Skeletal muscle tissue (tissue), 4 donors: Measurements from ENCODE around the gene OR10W1. TPM values are rescaled to one million over a fixed set of nuclear protein-coding genes. Genes with fewer than 3 reads are reported as not detected.

ENCODE experiments used
- H3K27ac ChIP-seq: one replicate; pipeline ENCODE4 v1.7.0; 2013; ENCODE audit warnings: mild to moderate bottlenecking, low read depth, low read length, inconsistent platforms
- H3K27me3 ChIP-seq, 3 donors: one replicate each; pipeline ENCODE4 v1.7.0; 2013; ENCODE audit warnings: low read length in 3 of 3; ENCODE audit not compliant: control insufficient read depth in 3 of 3, insufficient read depth in 3 of 3
- H3K36me3 ChIP-seq, 3 donors: one replicate each; pipeline ENCODE4 v1.7.0; 2013; ENCODE audit warnings: low read length in 3 of 3; ENCODE audit not compliant: control insufficient read depth in 3 of 3, insufficient read depth in 3 of 3
- H3K4me1 ChIP-seq, 3 donors: one replicate each; pipeline ENCODE4 v1.7.0; 2013; ENCODE audit warnings: low read length in 3 of 3, mild to moderate bottlenecking in 3 of 3; ENCODE audit not compliant: control insufficient read depth in 3 of 3, insufficient read depth in 3 of 3
- H3K4me3 ChIP-seq, 3 donors: one replicate each; pipeline ENCODE4 v1.7.0; 2013; ENCODE audit warnings: low read length in 3 of 3
- H3K9ac ChIP-seq, 3 donors: one replicate each; pipeline ENCODE4 v1.7.0; 2013; ENCODE audit warnings: low read length in 3 of 3, mild to moderate bottlenecking in 3 of 3, moderate library complexity in 2 of 3, low read depth in 1 of 3
- H3K9me3 ChIP-seq, 3 donors: one replicate each; pipeline ENCODE4 v1.7.0; 2013; ENCODE audit warnings: low read length in 3 of 3; ENCODE audit not compliant: control insufficient read depth in 3 of 3
- total RNA-seq: library from RNA; depleted of rRNA; stranded (reverse); fragments of >200 nt; gene quantifications from one replicate; pipeline ENCODE4 v1.2.3, GENCODE V29; 2014
- donor health status: Osteomylitis.

OR10W1 gene, protein sequence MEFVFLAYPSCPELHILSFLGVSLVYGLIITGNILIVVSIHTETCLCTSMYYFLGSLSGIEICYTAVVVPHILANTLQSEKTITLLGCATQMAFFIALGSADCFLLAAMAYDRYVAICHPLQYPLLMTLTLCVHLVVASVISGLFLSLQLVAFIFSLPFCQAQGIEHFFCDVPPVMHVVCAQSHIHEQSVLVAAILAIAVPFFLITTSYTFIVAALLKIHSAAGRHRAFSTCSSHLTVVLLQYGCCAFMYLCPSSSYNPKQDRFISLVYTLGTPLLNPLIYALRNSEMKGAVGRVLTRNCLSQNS
- not detected for total RNA-seq

DNA sequence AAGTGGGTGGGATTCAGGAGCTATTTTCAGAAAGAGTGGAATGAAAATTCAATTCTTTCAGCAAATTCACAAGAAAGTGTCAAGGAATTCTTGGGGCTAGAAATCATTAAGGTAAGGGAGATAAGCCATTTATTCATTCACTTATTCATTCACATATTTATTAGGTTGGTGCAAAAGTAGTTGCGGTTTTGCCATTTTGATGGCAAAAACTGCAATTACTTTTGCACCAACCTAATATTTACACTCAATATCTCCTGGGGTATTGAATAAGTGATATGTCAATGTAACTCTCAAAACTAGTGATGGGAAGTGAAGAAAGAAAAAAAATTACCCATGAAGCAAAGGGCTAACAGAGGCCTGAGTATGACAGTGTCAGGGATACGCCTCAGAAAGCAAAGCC, at the start of gene OR10W1:
Gene OR10W1 (minus strand): TSS at position 119 of the 400 bp plus-strand sequence. CDS start 402 bp downstream, outside the sequence.
- H3K27ac ChIP-seq, result no peak within 1 kb of the TSS
- no peaks in the 10 kb centered on the region for H3K27me3 ChIP-seq
- H3K9me3 ChIP-seq, result no peaks in the 10 kb centered on the region
- H3K9ac ChIP-seq, result no peak within 1 kb of the TSS
- H3K36me3 ChIP-seq, result no peaks in the 10 kb centered on the region
- H3K4me3 ChIP-seq, result no peak within 1 kb of the TSS
- H3K4me1 ChIP-seq, result no peaks in the 10 kb centered on the region

DNA sequence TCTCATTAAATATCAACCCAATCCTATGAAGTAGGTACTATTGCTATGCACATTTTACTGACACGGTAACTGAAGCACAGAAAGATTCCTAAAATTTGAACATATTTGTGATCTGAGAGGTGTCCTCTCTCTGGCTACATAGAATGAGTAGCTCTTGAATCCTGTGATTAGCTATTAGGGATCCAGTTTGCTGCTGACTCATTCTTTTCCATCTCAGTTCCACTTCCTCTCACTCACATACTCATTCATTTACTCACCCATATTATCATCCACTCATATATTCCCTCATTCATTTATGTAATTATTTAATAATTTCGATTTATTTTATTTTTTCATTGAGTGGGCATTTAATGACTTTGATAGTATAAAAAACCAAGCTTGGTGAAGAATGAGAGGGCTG, 48.1 kb upstream of the OR10W1 start:
- Histone ChIP-seq H3K27me3 (no peaks in the 10 kb centered on the region), H3K4me1 (no peaks in the 10 kb centered on the region), H3K36me3 (no peaks in the 10 kb centered on the region), H3K9me3 (no peaks in the 10 kb centered on the region), H3K9ac (no peak overlapping the region), H3K27ac (no peak overlapping the region), H3K4me3 (no peak overlapping the region)

DNA sequence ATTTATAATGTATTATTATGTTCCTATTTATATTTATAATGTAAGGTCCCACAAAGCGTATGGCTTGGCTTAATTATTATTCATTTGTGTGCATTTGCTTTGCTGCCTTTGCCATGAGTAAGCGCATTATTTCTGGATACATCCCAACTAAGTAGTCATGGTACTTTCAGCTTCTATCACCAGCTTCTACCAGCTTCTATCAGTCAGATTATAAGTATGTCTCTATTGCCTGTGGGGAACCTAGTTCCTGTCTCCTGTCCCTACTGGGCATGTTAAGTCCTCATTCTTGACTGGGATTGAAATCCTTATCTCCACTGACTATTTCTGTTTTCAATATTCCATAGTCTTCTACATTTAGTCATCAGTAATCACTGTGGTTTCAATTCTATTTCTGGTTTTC, 33.5 kb upstream of the OR10W1 start:
- Histone ChIP-seq H3K4me1 (no peaks in the 10 kb centered on the region), H3K27me3 (no peaks in the 10 kb centered on the region), H3K9ac (no peak overlapping the region), H3K9me3 (no peaks in the 10 kb centered on the region), H3K27ac (no peak overlapping the region), H3K4me3 (no peak overlapping the region), H3K36me3 (no peaks in the 10 kb centered on the region)

DNA sequence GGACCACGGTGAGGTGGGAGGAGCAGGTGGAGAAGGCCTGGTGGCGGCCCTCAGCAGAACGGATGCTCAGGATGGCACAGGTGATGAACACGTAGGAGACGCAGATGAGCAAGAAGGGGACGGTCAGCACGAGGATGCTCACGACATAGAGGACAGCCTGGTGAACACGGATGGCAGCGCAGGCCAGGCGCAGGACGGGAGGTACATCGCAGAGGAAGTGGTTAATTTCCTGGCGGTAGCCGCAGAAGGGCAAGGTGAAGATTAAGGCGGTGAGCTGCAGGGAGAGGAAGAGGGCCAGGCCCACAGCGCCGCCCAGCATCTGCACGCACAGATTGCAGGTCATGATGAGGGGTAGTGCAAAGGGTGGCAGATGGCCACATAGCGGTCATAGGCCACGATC, 24.0 kb upstream of the OR10W1 start:
- no peaks in the 10 kb centered on the region for H3K4me1 ChIP-seq
- H3K36me3 ChIP-seq, result no peaks in the 10 kb centered on the region
- peaks cover 0 to 2% (median 0%) of the 10 kb centered on the region in 3 donors for H3K9me3 ChIP-seq
- no peak overlapping the region for H3K9ac ChIP-seq
- no peak overlapping the region for H3K4me3 ChIP-seq
- no peak overlapping the region for H3K27ac ChIP-seq
- no peaks in the 10 kb centered on the region for H3K27me3 ChIP-seq

DNA sequence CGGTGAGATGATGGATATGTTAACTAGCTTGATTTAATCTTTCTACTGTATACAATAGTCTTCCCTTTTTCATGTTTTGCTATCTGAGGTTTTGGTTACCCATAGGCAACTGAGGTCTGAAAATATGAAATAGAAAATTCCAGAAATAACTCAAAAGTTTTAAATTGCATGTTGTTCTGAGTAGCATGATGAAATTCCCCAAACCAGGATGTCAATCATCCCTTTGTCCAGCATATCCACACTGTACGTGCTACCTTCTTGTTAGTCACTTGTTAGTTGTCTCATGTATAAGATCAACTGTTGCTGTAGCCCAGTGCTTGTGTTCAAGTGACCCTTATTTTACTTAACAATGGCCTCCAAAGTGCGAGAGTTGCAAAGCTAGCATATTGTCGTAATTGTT, 21.2 kb upstream of the OR10W1 start:
- no peak overlapping the region for H3K27ac ChIP-seq
- no peaks in the 10 kb centered on the region for H3K4me1 ChIP-seq
- H3K27me3 ChIP-seq, result no peaks in the 10 kb centered on the region
- no peak overlapping the region for H3K4me3 ChIP-seq
- no peaks in the 10 kb centered on the region for H3K36me3 ChIP-seq
- peaks cover 0 to 2% (median 0%) of the 10 kb centered on the region in 3 donors for H3K9me3 ChIP-seq
- no peak overlapping the region for H3K9ac ChIP-seq

DNA sequence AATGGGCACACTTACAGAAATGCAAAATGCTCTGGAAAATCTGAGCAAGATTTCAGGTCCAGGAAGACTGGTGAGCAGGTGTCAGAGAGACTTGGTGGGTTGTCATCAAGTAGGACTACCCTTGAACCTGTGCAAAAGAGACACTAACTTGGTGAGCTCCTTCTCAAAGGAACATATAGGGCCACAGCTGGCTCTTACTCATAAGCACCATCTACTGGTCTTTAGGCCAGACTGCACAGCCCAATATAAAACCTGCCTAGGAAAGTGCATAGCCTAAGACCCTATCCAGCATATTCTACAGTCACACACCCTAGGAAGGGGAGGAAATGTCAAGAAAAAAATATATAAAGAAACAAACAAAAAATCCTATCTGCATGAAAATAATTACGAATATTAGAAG, 18.2 kb upstream of the OR10W1 start:
- H3K9ac ChIP-seq, result no peak overlapping the region
- H3K27ac ChIP-seq, result no peak overlapping the region
- H3K4me3 ChIP-seq, result no peak overlapping the region
- peaks cover 0 to 4% (median 0%) of the 10 kb centered on the region in 3 donors for H3K9me3 ChIP-seq
- H3K36me3 ChIP-seq, result no peaks in the 10 kb centered on the region
- H3K4me1 ChIP-seq, result no peaks in the 10 kb centered on the region
- no peaks in the 10 kb centered on the region for H3K27me3 ChIP-seq

DNA sequence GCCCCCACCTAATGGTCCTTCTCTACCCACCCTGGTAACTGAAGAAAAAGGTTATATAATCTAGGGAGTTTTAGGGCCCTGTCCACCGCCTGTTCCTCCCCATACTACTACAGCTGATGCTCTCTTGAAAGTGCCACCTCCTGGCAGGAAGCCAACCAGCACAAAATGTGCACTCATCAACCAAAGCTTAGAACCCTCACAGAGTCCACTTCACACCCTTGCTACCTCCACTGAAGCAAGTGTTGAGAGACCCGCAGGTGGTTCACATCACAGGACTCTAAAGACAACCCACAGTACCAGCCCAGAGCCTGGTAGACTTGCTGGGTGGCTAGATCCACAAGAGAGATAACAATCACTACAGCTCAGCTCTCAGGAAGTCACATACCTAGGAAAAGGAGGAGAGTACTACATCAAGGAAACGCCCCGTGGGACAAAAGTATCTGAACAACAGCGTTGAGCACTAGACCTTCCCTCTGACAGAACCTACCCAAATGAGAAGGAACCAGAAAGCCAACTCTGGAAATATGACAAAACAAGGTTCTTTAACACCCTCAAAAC, 17.5 kb upstream of the OR10W1 start:
- peaks cover 0 to 4% (median 0%) of the 10 kb centered on the region in 3 donors for H3K9me3 ChIP-seq
- H3K4me3 ChIP-seq, result no peak overlapping the region
- H3K27ac ChIP-seq, result no peak overlapping the region
- H3K36me3 ChIP-seq, result no peaks in the 10 kb centered on the region
- no peaks in the 10 kb centered on the region for H3K4me1 ChIP-seq
- H3K27me3 ChIP-seq, result no peaks in the 10 kb centered on the region
- no peak overlapping the region for H3K9ac ChIP-seq

DNA sequence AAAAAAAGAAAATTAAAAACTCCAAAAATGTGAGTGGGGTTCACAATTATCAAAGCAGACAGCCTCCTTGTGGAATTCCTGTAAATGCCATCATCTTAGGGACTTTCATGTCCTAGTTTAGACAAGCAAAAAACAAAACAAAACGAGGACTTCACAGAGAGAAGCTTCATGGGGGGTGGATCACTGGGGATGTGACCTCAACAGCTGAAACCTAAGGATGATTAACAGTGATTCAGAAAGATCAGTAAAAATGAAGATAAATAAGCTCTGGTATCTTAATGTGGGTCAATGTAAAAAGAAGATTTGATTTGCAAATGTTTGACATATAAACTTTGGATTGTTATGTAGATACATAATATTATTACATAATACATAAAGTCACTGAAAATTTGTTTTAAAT, 8.1 kb upstream of the OR10W1 start:
- H3K27me3 ChIP-seq, result no peaks in the 10 kb centered on the region

DNA sequence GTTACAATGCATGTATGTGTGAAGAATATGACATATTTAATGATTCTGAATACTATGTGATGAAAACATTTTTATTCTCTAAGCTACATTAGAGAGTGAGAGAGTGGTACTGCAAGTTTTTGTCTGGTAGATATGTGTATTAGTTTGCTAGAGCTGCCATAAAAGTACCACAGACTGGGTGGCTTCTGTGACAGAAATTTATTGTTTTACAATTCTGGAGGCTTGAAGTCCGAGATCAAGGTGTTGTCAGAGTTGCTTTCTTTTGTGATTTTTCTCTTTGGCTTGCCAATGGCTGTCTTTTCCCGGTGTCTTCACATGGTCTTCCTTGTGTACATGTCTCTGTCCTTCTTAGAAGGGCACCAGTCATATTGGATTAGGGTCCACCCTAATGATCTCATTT, 6.9 kb upstream of the OR10W1 start:
- no peak overlapping the region for H3K27ac ChIP-seq

More for the DNA sequence above, 8.1 kb upstream of the OR10W1 start:
- Histone ChIP-seq H3K4me1 (no peaks in the 10 kb centered on the region), H3K27ac (no peak overlapping the region), H3K9me3 (peaks cover 0 to 2% (median 0%) of the 10 kb centered on the region in 3 donors), H3K4me3 (no peak overlapping the region), H3K9ac (no peak overlapping the region), H3K36me3 (no peaks in the 10 kb centered on the region)

DNA sequence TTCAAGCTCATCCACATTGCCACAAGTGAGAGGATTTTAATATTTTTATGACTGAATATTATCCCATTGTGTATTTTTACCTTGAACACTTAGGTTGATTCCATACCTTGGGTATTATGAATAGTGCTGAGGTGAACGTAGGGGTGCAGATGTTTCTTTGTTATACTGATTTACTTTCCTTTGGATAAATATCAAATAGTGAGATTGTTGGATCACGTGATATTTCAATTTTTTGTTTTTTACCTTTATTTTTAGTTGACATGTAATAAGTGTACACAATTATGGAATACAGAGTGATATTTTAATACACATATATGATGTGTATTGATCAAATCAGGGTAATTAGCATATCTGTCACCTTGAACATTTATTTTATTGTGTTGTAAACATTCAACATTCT, 8.1 kb downstream of the OR10W1 start:
- H3K4me1 ChIP-seq, result no peaks in the 10 kb centered on the region
- H3K4me3 ChIP-seq, result no peak overlapping the region
- no peaks in the 10 kb centered on the region for H3K9me3 ChIP-seq
- H3K9ac ChIP-seq, result no peak overlapping the region
- no peak overlapping the region for H3K27ac ChIP-seq
- H3K27me3 ChIP-seq, result no peaks in the 10 kb centered on the region
- H3K36me3 ChIP-seq, result no peaks in the 10 kb centered on the region

More for the DNA sequence above, 6.9 kb upstream of the OR10W1 start:
- no peaks in the 10 kb centered on the region for H3K27me3 ChIP-seq
- no peak overlapping the region for H3K9ac ChIP-seq
- no peak overlapping the region for H3K4me3 ChIP-seq
- peaks cover 0 to 2% (median 0%) of the 10 kb centered on the region in 3 donors for H3K9me3 ChIP-seq
- no peaks in the 10 kb centered on the region for H3K4me1 ChIP-seq
- H3K36me3 ChIP-seq, result no peaks in the 10 kb centered on the region
